ENCODE data around the gene CALD1.

CALD1 gene

GRCh38 chr7:134811765-134812164 lies 32.3 kb downstream of the CALD1 start:
- no peaks in the 10 kb centered on the region for H3K9me2 ChIP-seq (replicated peaks; ENCODE audit: insufficient read depth, low read length)
- H3K9me3 ChIP-seq (ENCODE audit: insufficient read depth, low read length), result no peaks in the 10 kb centered on the region
- no peaks in the 10 kb centered on the region for H3F3A ChIP-seq (ENCODE audit: insufficient read depth)
- no peak for TF ChIP-seq CTCF (IDR thresholded peaks at IDR 0.05; ENCODE audit: insufficient read depth, low read length, poor library complexity, severe bottlenecking)
- no peak for TF ChIP-seq EZH2phosphoT487 (conservative IDR thresholded peaks at IDR 0.05; ENCODE audit: low read length)
- H2AFZ ChIP-seq (ENCODE audit: low read depth, low read length, severe bottlenecking), result no peak overlapping the region
- no peak overlapping the region for H3K9ac ChIP-seq (ENCODE audit: low read length)
- H3K36me3 ChIP-seq (ENCODE audit: low read length), result no peaks in the 10 kb centered on the region
- no peak overlapping the region for H3K4me2 ChIP-seq (ENCODE audit: low read depth, low read length, poor library complexity, severe bottlenecking)
- no peak overlapping the region for H3K27ac ChIP-seq (ENCODE audit: low read depth, low read length)
- H3K79me2 ChIP-seq (ENCODE audit: insufficient read depth, low read length), result no peaks in the 10 kb centered on the region
- H3K4me3 ChIP-seq (ENCODE audit: insufficient read depth, low read length, poor library complexity, severe bottlenecking), result no peak overlapping the region
- no peaks in the 10 kb centered on the region for H4K20me1 ChIP-seq (ENCODE audit: low read depth, low read length)
- H3K27me3 ChIP-seq (ENCODE audit: low read length), result 0 out of 2 replicates have a peak, but pooled peaks cover 4% of the 10 kb centered on the region

- no peak overlapping the region for H3K4me3 ChIP-seq (ENCODE audit: insufficient read depth, low read length, poor library complexity, severe bottlenecking)
- TF ChIP-seq EZH2phosphoT487 (conservative IDR thresholded peaks at IDR 0.05; ENCODE audit: low read length) (no peak), CTCF (IDR thresholded peaks at IDR 0.05; ENCODE audit: insufficient read depth, low read length, poor library complexity, severe bottlenecking) (no peak)
- no peaks in the 10 kb centered on the region for H3K9me2 ChIP-seq (replicated peaks; ENCODE audit: insufficient read depth, low read length)
- H3K9me3 ChIP-seq (ENCODE audit: insufficient read depth, low read length), result no peaks in the 10 kb centered on the region
- no peak overlapping the region for H3K27ac ChIP-seq (ENCODE audit: low read depth, low read length)
- no peaks in the 10 kb centered on the region; the same call in 1 of the 2 replicates for H4K20me1 ChIP-seq (ENCODE audit: low read depth, low read length)
- no peaks in the 10 kb centered on the region for H3K36me3 ChIP-seq (ENCODE audit: low read length)
- no peak overlapping the region for H2AFZ ChIP-seq (ENCODE audit: low read depth, low read length, severe bottlenecking)
- no peak overlapping the region for H3K9ac ChIP-seq (ENCODE audit: low read length)
- 0 out of 2 replicates have a peak, but pooled peaks cover 4% of the 10 kb centered on the region for H3K27me3 ChIP-seq (ENCODE audit: low read length)
- H3K4me2 ChIP-seq (ENCODE audit: low read depth, low read length, poor library complexity, severe bottlenecking), result no peak overlapping the region
- H3F3A ChIP-seq (ENCODE audit: insufficient read depth), result no peaks in the 10 kb centered on the region
- no peaks in the 10 kb centered on the region for H3K79me2 ChIP-seq (ENCODE audit: insufficient read depth, low read length)
These were observed 34.4 kb downstream of the CALD1 start for GRCh38 chr7:134813663-134814396.

GRCh38 chr7:134814730-134815364 lies 35.4 kb downstream of the CALD1 start:
- Histone ChIP-seq H3K27ac (ENCODE audit: low read depth, low read length) (no peak overlapping the region), H3K36me3 (ENCODE audit: low read length) (no peaks in the 10 kb centered on the region), H3K9ac (ENCODE audit: low read length) (no peak overlapping the region), H3K4me2 (ENCODE audit: low read depth, low read length, poor library complexity, severe bottlenecking) (no peak overlapping the region), H3K9me2 (replicated peaks; ENCODE audit: insufficient read depth, low read length) (no peaks in the 10 kb centered on the region), H2AFZ (ENCODE audit: low read depth, low read length, severe bottlenecking) (no peak overlapping the region), H3K9me3 (ENCODE audit: insufficient read depth, low read length) (no peaks in the 10 kb centered on the region), H3F3A (ENCODE audit: insufficient read depth) (no peaks in the 10 kb centered on the region), H4K20me1 (ENCODE audit: low read depth, low read length) (no peaks in the 10 kb centered on the region; the same call in 1 of the 2 replicates), H3K79me2 (ENCODE audit: insufficient read depth, low read length) (no peaks in the 10 kb centered on the region), H3K27me3 (ENCODE audit: low read length) (0 out of 2 replicates have a peak, but pooled peaks cover 4% of the 10 kb centered on the region), H3K4me3 (ENCODE audit: insufficient read depth, low read length, poor library complexity, severe bottlenecking) (no peak overlapping the region)
- TF ChIP-seq CTCF (IDR thresholded peaks at IDR 0.05; ENCODE audit: insufficient read depth, low read length, poor library complexity, severe bottlenecking) (no peak), EZH2phosphoT487 (conservative IDR thresholded peaks at IDR 0.05; ENCODE audit: low read length) (no peak)

All from SU-DHL-6 (cell line).